CD14-positive monocyte (primary cell): Measurements from ENCODE around the gene LPCAT1. TPM values are rescaled to one million over a fixed set of nuclear protein-coding genes. Genes with fewer than 3 reads are reported as not detected.

Source experiments
- DNase-seq, 3 donors: peaks; one replicate each; pipeline ENCODE4 v3.0.0-alpha.2; 2011 to 2022
- H2AFZ ChIP-seq: 2 replicates; pipeline ENCODE4 v1.6.0; 2012; ENCODE audit warnings: mild to moderate bottlenecking, low read depth, low read length, inconsistent platforms; ENCODE audit not compliant: insufficient read depth, poor library complexity, severe bottlenecking
- H3K27ac ChIP-seq, 2 donors: 1 replicate in 1 of 2; 2 replicates in 1 of 2; pipeline ENCODE4 v1.5.1; 2012 to 2013; ENCODE audit warnings: low read length in 2 of 2, control low read depth in 1 of 2, inconsistent platforms in 1 of 2, low read depth in 1 of 2, mild to moderate bottlenecking in 1 of 2
- H3K27me3 ChIP-seq, 2 donors: one replicate each; pipeline versions ENCODE4 v1.6.0 to v1.6.1; 2011 to 2013; ENCODE audit warnings: low read length in 2 of 2; ENCODE audit not compliant: control insufficient read depth in 2 of 2, insufficient read depth in 2 of 2
- H3K36me3 ChIP-seq, 2 donors: replicated peaks in 1 of 2; 1 replicate in 1 of 2; 2 replicates in 1 of 2; pipeline versions ENCODE4 v1.5.1 to v1.6.1; 2012 to 2013; ENCODE audit warnings: low read length in 2 of 2, control low read depth in 1 of 2, inconsistent platforms in 1 of 2, mild to moderate bottlenecking in 1 of 2; ENCODE audit not compliant: insufficient read depth in 2 of 2, control insufficient read depth in 1 of 2
- H3K4me1 ChIP-seq, 2 donors: 1 replicate in 1 of 2; 2 replicates in 1 of 2; pipeline versions ENCODE4 v1.5.1 to v1.6.1; 2012 to 2013; ENCODE audit warnings: low read length in 2 of 2, control low read depth in 1 of 2, inconsistent platforms in 1 of 2, mild to moderate bottlenecking in 1 of 2, moderate library complexity in 1 of 2; ENCODE audit not compliant: insufficient read depth in 2 of 2, control insufficient read depth in 1 of 2
- H3K4me2 ChIP-seq: replicated peaks from 2 replicates; pipeline ENCODE3; 2012; ENCODE audit warnings: low read length, moderate library complexity, mild to moderate bottlenecking; ENCODE audit not compliant: poor library complexity, severe bottlenecking; ENCODE audit errors: extremely low read depth
- H3K4me3 ChIP-seq, 3 experiments: fragments of 200-600 bp in 1 of 3; sonication (generic) in 1 of 3; replicated peaks in 1 of 3; 1 replicate in 2 of 3; 2 replicates in 1 of 3; pipeline ENCODE4 v1.5.1; 2011 to 2013; ENCODE audit warnings: low read length in 3 of 3, mild to moderate bottlenecking in 3 of 3, control low read depth in 2 of 3, low read depth in 2 of 3, inconsistent platforms in 1 of 3, moderate library complexity in 1 of 3
- H3K79me2 ChIP-seq: 2 replicates; pipeline ENCODE4 v1.6.0; 2012; ENCODE audit warnings: mild to moderate bottlenecking, control low read depth, inconsistent platforms, low read length, moderate library complexity; ENCODE audit not compliant: insufficient read depth
- H3K9ac ChIP-seq: 2 replicates; pipeline ENCODE4 v1.6.0; 2017; ENCODE audit warnings: low read length, mild to moderate bottlenecking; ENCODE audit not compliant: insufficient read depth, poor library complexity, severe bottlenecking
- H3K9me3 ChIP-seq, 2 donors: replicated peaks in 1 of 2; 1 replicate in 1 of 2; 2 replicates in 1 of 2; pipeline versions ENCODE4 v1.5.1 to v1.6.1; 2012 to 2013; ENCODE audit warnings: low read length in 2 of 2, control low read depth in 1 of 2; ENCODE audit not compliant: control insufficient read depth in 1 of 2, insufficient read depth in 1 of 2
- H4K20me1 ChIP-seq: 2 replicates; pipeline ENCODE4 v1.6.0; 2012; ENCODE audit warnings: mild to moderate bottlenecking, low read length, control low read depth, moderate library complexity; ENCODE audit not compliant: insufficient read depth
- H3K27ac Mint-ChIP-seq, 7 donors: one replicate each; pipeline ENCODE4 v1.8.0; 2020; ENCODE audit warnings: mild to moderate bottlenecking in 7 of 7, mixed read lengths in 7 of 7, moderate library complexity in 6 of 7, inconsistent platforms in 2 of 7
- H3K27me3 Mint-ChIP-seq, 3 donors: one replicate each; pipeline ENCODE4 v1.8.0; 2021 to 2022; ENCODE audit warnings: low read depth in 3 of 3, mild to moderate bottlenecking in 3 of 3, mixed read lengths in 3 of 3, moderate library complexity in 3 of 3, inconsistent platforms in 1 of 3
- H3K36me3 Mint-ChIP-seq, 2 donors: one replicate each; pipeline ENCODE4 v1.8.0; 2020; ENCODE audit warnings: mixed read lengths in 2 of 2, inconsistent platforms in 1 of 2, mild to moderate bottlenecking in 1 of 2
- H3K4me1 Mint-ChIP-seq: one replicate; pipeline ENCODE4 v1.8.0; 2020; ENCODE audit warnings: mild to moderate bottlenecking, mixed read lengths
- H3K4me3 Mint-ChIP-seq, 2 donors: one replicate each; pipeline ENCODE4 v1.8.0; 2020; ENCODE audit warnings: mild to moderate bottlenecking in 2 of 2, mixed read lengths in 2 of 2, moderate library complexity in 1 of 2
- H3K9me3 Mint-ChIP-seq, 7 donors: one replicate each; pipeline ENCODE4 v1.8.0; 2020 to 2022; ENCODE audit warnings: mixed read lengths in 7 of 7, mild to moderate bottlenecking in 6 of 7, moderate library complexity in 6 of 7, inconsistent platforms in 2 of 7
- whole genome bisulfite sequencing: methylation state at CpG from one replicate; pipeline ENCODE4 v1.1.5; 2013; ENCODE audit warnings: missing lambda C conversion rate; ENCODE audit not compliant: insufficient coverage; 5-methylcytosine and 5-hydroxymethylcytosine counted together
- intact Hi-C, 2 donors: fragments of 100-400 bp; cut with micrococcal nuclease; formaldehyde crosslinking; loops; one replicate each; pipeline versions ENCODE4 v1.15.0 to v1.15.1; 2023
- polyA plus RNA-seq, 3 donors: library from polyadenylated mRNA; depleted of rRNA in 1 of 3; unstranded in 2 of 3; stranded (reverse) in 1 of 3; fragments of 300-500 nt in 2 of 3; fragments of >200 nt in 1 of 3; fragmentation: Illumina TruSeq in 2 of 3; gene quantifications; 1 replicate in 2 of 3; 2 replicates in 1 of 3; pipeline ENCODE4 v1.2.3, GENCODE V29; 2012 to 2021
- TF ChIP-seq, protein P1 (sequence below): fragments of 200-600 bp; IDR thresholded peaks from one replicate; pipeline ENCODE4 v1.8.0; 2022; ENCODE audit warnings: antibody characterized with exemption, mild to moderate bottlenecking

The LPCAT1 gene
- polyA plus RNA-seq, 3 donors, result 34.1 to 53.9 (median 34.8) TPM

DNA sequence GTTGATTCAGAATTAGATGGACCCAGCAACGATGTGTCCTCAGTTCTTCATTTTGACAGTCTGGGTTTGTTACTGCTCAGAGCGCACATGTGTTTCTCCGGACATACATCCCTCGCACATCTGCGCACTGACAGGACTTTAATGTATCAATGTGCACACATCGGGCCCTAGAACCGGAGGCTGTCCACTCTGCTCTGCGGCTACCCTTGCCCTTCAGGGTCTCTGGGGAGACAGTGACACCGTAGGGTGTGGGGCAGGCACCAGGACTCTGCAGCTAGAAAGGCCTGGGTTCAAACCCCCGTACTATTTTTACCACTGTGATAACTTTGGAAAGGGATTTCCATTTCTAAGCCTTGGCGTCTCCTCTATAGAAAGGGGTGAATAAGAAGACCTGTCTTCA lies 23.5 kb upstream of the LPCAT1 start:
- Mint-ChIP-seq H3K4me1 (peaks cover 16% of the 10 kb centered on the region), H3K36me3 (no peaks in the 10 kb centered on the region), H3K9me3 (peaks cover 0 to 3% (median 0%) of the 10 kb centered on the region in 7 donors), H3K4me3 (no peak overlapping the region), H3K27ac (no peak overlapping the region), H3K27me3 (peaks cover 19 to 32% (median 25%) of the 10 kb centered on the region in 3 donors)
- H3K36me3 ChIP-seq, result no peaks in the 10 kb centered on the region
- H3K4me1 ChIP-seq, result peaks cover 4 to 8% of the 10 kb centered on the region in 2 donors
- H3K9ac ChIP-seq, result no peak overlapping the region
- no peaks in the 10 kb centered on the region for H3K27me3 ChIP-seq
- WGBS, result 97% methylated on average over 8 of the region's 11 CpGs
- no peaks in the 10 kb centered on the region for H3K9me3 ChIP-seq
- no peak overlapping the region for H3K27ac ChIP-seq
- TF ChIP-seq, protein P1, sequence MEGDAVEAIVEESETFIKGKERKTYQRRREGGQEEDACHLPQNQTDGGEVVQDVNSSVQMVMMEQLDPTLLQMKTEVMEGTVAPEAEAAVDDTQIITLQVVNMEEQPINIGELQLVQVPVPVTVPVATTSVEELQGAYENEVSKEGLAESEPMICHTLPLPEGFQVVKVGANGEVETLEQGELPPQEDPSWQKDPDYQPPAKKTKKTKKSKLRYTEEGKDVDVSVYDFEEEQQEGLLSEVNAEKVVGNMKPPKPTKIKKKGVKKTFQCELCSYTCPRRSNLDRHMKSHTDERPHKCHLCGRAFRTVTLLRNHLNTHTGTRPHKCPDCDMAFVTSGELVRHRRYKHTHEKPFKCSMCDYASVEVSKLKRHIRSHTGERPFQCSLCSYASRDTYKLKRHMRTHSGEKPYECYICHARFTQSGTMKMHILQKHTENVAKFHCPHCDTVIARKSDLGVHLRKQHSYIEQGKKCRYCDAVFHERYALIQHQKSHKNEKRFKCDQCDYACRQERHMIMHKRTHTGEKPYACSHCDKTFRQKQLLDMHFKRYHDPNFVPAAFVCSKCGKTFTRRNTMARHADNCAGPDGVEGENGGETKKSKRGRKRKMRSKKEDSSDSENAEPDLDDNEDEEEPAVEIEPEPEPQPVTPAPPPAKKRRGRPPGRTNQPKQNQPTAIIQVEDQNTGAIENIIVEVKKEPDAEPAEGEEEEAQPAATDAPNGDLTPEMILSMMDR, result no peak
- no peaks in the 10 kb centered on the region for H3K79me2 ChIP-seq
- DNase-seq, result no peak
- no peak overlapping the region for H3K4me3 ChIP-seq
- intact Hi-C loops, result no loop called here
- H2AFZ ChIP-seq, result no peak overlapping the region
- no peaks in the 10 kb centered on the region for H4K20me1 ChIP-seq
- H3K4me2 ChIP-seq, result no peak overlapping the region

DNA sequence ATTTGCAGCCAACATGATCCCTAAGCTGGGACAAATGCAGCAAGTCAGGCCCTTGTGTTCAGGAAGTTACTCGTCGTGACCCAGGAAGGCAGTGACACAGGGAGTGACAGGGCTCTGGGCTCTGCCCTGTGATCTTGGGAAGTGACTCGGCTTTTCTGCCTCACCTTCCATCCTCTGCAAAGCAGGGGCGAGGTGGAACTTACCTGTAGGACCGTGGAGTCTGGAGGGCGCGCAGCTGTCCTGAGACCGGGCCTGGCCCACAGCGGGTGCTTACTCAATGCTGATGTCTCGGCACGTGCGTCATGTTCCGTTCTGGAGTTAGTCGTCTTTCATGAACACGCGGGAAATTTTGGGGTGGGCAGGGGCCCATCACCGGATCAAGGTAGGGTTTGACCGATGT lies 22.8 kb upstream of the LPCAT1 start:
- TF ChIP-seq, protein P1, result no peak
- H3K27ac ChIP-seq, result no peak overlapping the region

More for the DNA sequence above, 22.8 kb upstream of the LPCAT1 start:
- H3K4me1 Mint-ChIP-seq, result peaks cover 21% of the 10 kb centered on the region
- Histone ChIP-seq H3K4me2 (no peak overlapping the region), H4K20me1 (no peaks in the 10 kb centered on the region), H3K36me3 (no peaks in the 10 kb centered on the region), H3K79me2 (no peaks in the 10 kb centered on the region), H2AFZ (no peak overlapping the region), H3K27me3 (no peaks in the 10 kb centered on the region), H3K4me3 (no peak overlapping the region), H3K9ac (no peak overlapping the region), H3K9me3 (no peaks in the 10 kb centered on the region), H3K4me1 (peaks cover 4 to 14% of the 10 kb centered on the region in 2 donors)
- peaks cover 14 to 32% (median 25%) of the 10 kb centered on the region in 3 donors for H3K27me3 Mint-ChIP-seq
- no peak overlapping the region for H3K4me3 Mint-ChIP-seq
- peaks cover 0 to 3% (median 0%) of the 10 kb centered on the region in 7 donors for H3K9me3 Mint-ChIP-seq
- intact Hi-C loops, result no loop called here
- no peak for DNase-seq
- WGBS, result 73% methylated on average over 17 of the region's 18 CpGs
- no peaks in the 10 kb centered on the region for H3K36me3 Mint-ChIP-seq
- peak overlapping the region in 3 of 7 donors; percentile 24 to 66 (median 54) for H3K27ac Mint-ChIP-seq
